SK-N-DZ (cell line): ENCODE data around the gene SLC16A10.
"Not testable (repeated sequence)": the region's sequence is repeated elsewhere in the genome, so short reads cannot be mapped to it uniquely, and the experiment has no call there.

Experiments used
- DNase-seq: peaks from one replicate; pipeline ENCODE4 v3.0.0-alpha.2; 2015; ENCODE audit warnings: low spot score

SLC16A10 gene

GRCh38 chr6:111184827-111185532 is 97.7 kb downstream of the SLC16A10 start:
- no peak for DNase-seq

GRCh38 chr6:111185954-111186353 is 98.7 kb downstream of the SLC16A10 start:
- no peak for DNase-seq

- no peak for DNase-seq
Measured at GRCh38 chr6:111187874-111188273, 100.6 kb downstream of the SLC16A10 start.

- not testable (repeated sequence) for DNase-seq
Measured at GRCh38 chr6:111189666-111190210, 102.4 kb downstream of the SLC16A10 start.

- DNase-seq, result no peak
Measured at GRCh38 chr6:111190637-111191036, 103.3 kb downstream of the SLC16A10 start.

- not testable (repeated sequence) for DNase-seq
Measured at GRCh38 chr6:111191136-111191535, 103.8 kb downstream of the SLC16A10 start.

GRCh38 chr6:111192911-111193555 is 105.7 kb downstream of the SLC16A10 start:
- no peak for DNase-seq

GRCh38 chr6:111195656-111196055 is 108.4 kb downstream of the SLC16A10 start:
- DNase-seq, result no peak

GRCh38 chr6:111198841-111199240 is 111.5 kb downstream of the SLC16A10 start:
- no peak for DNase-seq

GRCh38 chr6:111199935-111200334 is 112.6 kb downstream of the SLC16A10 start:
- no peak for DNase-seq

GRCh38 chr6:111200350-111201243 is 113.3 kb downstream of the SLC16A10 start:
- no peak for DNase-seq

- no peak for DNase-seq
Measured at GRCh38 chr6:111201244-111201554, 113.9 kb downstream of the SLC16A10 start.

- DNase-seq, result no peak
Measured at GRCh38 chr6:111201764-111202163, 114.5 kb downstream of the SLC16A10 start.

GRCh38 chr6:111203539-111203938 is 116.2 kb downstream of the SLC16A10 start:
- not testable (repeated sequence) for DNase-seq

GRCh38 chr6:111204305-111204704 is 117.0 kb downstream of the SLC16A10 start:
- no peak for DNase-seq

- no peak for DNase-seq
Measured at GRCh38 chr6:111204881-111205280, 117.6 kb downstream of the SLC16A10 start.

GRCh38 chr6:111205502-111205901 is 118.2 kb downstream of the SLC16A10 start:
- no peak for DNase-seq

GRCh38 chr6:111207141-111207858 is 120.0 kb downstream of the SLC16A10 start:
- DNase-seq, result no peak

- DNase-seq, result no peak
Measured at GRCh38 chr6:111208933-111209332, 121.6 kb downstream of the SLC16A10 start.

GRCh38 chr6:111210194-111210728 is 123.0 kb downstream of the SLC16A10 start:
- peak; percentile 64 for DNase-seq

GRCh38 chr6:111211411-111212030 is 124.2 kb downstream of the SLC16A10 start:
- no peak for DNase-seq
